Stimulated activated CD8-positive, alpha-beta memory T cell treated with anti-CD3 and anti-CD28 coated beads, Interleukin-2, amount 100 ng/mL, for 1 hour (primary cell): ENCODE results near the gene OPHN1.
"Not testable (repeated sequence)": the region's sequence is repeated elsewhere in the genome, so short reads cannot be mapped to it uniquely, and the experiment has no call there.

Source experiments
- DNase-seq, 2 donors: peaks; one replicate each; pipeline ENCODE4 v3.0.0-alpha.2; 2020; ENCODE audit warnings: low read depth in 2 of 2

The OPHN1 gene

DNA sequence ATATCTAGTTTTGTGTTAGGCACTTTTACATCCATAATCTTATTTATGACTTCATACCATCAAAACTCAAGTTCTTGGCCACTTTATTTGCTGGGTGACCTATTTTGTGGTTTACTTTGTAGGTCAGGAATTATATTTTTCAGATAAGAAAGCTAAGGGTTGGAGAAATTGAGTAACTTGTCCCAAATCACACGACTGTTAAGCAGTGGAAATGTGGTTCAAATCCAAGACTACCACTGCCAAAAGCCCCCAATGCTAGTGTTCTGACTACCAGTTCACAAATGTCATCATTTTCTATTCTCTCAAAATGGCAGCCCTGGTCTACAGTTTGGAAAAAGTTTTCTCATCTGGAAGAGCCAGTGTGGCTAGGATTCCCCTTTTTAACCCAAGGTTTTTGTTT is 74.6 kb downstream of the OPHN1 start:
- DNase-seq: no peak

DNA sequence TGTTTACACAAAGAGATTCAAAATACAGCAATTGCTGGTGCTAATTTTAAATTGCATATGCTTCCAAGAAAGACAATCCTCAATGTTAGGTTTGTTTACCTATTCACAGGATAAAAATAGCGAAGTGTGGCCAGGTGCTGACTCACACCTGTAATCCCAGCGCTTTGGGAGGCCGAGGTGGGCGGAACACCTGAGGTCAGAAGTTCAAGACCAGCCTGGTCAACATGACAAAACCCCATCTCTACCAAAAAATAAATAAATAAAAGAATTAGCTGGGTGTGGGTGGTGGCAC is 77.7 kb downstream of the OPHN1 start:
- DNase-seq: no peak

DNA sequence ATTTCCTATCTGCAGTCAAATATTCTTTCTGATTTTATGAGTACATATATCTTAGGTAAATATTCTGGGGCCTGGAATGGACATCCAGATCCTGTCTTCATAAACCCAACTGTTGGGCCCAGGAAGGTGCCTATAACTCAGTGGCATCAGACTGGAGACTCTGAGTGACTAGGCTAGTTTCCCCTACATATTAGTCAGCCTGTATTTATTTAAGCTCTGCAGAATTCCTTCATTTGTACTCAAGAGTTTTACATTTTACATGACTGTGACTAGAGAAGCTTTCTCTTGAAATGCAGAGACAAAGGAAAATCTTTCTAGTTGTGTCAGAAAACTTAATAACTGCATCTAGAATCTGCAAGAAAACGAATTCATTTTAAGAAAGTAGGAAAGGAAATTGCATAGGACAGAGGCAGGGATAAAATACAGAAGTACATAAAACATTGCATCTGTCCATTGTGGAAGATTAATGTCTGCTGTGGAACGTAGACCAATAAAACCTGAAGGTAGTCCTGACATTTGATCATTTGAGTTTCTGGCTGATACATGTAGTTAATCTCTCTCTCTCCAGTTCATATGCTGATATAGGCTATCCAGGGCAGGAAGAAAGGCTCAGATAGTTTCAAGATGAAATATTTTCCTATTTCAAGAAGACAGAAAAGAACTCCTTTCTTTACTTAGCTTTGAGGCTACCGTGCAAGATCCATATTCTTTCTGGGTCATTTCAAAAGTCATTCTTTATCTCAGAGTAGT is 78.2 kb downstream of the OPHN1 start:
- no peak for DNase-seq

DNA sequence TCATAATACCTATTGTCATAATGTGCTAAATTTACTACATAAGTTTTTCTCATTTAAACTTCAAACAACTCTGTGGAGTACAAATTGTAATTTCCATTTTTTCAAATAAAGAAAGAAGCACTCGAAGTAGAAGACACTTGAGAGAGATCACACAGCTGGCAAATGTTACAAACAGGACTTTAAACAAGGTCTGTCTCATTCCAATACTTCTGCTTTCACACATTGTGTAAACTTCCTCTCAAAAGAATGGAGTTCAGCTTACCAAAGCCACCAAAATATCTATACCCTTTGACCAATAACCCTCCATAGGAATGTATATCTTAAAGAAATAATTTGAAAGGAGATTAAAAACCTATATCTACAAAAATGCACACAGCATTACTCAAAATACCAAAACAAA is 88.3 kb downstream of the OPHN1 start:
- DNase-seq: no peak

DNA sequence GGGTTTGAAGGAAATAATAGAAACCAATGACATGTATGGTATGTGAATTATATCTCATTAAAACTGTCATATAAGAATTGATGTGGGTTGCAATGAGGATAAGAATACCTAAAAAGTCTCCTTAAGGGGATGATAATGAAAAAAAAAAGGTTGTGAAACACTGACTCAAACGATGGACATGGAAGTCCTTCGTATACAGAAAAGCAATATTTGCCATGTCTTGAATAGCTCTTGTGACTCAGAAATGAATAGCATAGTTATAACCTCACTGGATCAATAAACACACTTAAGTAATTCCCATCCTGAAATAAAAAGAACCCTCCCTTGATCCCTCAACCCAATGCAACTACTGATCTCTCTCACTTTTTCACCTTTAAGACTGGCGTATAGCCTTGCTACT is 89.7 kb downstream of the OPHN1 start:
- no peak for DNase-seq

DNA sequence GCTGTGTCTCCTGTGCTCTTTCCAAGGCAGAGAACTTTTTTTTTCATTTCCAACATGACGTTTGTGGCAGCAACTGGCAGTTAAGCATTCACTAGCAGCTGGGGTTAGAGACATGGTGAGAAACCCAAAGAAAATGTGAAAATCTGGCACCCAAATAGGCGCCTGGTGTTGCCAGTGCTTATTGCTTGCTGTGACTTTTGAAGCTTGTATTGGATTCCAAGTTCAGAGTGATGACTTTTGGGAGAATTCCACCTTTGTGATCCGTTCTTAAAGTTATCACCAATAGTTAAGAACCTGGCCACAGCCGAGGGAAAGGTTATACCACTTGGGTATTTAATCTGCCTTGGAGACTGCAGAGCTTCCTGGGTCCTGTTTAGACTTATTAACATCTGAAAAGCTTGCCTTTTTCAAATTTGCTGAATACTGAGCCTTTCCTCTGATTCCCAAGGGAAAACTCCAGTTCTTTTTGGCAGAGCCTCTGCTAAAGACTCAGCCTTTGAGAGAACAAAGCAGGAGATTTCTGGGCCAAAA is 101.0 kb downstream of the OPHN1 start:
- DNase-seq: no peak

DNA sequence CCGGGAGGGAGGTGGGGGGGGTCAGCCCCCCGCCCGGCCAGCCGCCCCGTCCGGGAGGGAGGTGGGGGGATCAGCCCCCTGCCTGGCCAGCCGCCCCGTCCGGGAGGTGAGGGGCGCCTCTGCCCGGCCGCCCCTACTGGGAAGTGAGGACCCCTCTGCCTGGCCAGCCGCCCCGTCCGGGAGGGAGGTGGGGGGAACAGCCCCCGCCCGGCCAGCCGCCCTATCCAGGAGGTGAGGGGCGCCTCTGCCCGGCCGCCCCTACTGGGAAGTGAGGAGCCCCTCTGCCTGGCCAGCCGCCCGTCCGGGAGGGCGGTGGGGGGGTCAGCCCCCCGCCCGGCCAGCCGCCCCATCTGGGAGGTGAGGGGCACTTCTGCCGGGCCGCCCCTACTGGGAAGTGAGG is 106.5 kb downstream of the OPHN1 start:
- DNase-seq: not testable (repeated sequence)

DNA sequence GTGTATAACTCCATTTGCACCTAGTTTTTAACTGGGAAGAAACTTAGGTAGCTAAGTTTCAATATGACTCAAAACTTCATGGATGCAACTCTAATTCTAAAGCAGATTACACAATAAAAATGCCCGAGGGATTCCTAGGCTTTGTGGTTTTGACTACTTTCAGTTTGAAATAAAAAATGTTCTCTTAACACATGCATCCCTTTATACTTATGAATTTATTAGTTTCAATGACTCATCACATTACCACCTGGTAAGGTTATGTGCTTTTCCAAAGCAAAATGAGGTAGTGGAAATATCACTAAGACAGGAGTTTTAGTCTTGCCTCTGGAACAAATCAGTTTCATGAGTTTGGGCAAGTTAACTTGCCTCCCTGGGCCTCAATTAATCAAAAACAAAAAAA is 125.5 kb downstream of the OPHN1 start:
- no peak for DNase-seq

DNA sequence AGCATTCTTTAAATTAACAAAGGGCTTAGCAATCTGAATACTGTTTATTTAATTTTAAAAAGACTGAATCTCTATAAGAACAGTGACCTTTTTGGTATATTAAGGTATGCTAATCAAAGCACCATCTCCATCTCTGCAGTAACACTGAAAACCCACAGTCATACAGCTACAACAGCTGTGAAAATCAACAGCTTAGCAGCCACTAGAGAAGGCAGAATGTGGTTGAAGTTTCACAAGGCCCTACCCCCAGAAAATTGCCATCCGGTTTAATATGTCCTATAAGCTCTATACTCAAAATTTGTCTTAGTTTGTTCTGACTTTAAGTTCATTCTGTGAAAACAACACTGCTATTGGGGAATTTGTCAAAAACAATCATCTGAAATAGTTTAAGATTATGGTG is 128.7 kb downstream of the OPHN1 start:
- DNase-seq: no peak

DNA sequence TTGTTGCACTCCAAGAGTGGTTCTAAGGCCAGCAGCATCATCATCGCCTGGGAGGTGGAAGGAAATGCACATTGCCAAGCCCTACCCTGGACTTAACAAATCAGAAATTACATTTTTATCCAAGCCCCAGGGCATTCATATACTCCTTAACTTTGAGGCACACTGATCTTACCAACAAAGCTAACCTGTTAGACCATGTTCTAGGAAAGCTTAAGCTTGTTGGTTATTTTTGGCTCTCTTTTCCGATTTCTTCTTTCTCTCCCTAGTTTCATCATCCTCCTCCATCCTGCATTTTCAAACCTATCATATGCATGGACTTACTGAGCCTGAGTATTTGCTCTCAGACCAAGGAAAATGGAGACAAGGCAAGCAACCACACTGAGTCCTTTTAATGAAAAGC is 133.4 kb downstream of the OPHN1 start:
- DNase-seq: no peak

DNA sequence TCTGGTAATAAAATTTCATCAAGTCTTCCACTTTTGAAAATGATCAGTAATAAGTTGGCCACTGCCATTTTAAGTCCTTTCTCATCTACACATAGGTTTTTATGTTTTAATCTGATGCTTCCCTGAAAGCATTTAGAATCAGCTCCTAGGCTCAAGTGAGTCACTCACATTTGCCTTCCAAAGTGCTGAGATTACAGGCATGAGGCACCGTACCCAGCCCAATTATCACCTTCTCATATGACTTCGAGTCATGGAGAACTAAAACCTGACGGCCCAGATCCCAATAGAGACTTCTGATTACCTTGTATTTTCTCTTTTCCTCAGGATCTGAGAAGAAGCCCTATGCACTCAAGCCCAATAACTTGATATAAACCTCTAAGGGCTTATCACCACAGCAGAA is 140.8 kb downstream of the OPHN1 start:
- no peak for DNase-seq

DNA sequence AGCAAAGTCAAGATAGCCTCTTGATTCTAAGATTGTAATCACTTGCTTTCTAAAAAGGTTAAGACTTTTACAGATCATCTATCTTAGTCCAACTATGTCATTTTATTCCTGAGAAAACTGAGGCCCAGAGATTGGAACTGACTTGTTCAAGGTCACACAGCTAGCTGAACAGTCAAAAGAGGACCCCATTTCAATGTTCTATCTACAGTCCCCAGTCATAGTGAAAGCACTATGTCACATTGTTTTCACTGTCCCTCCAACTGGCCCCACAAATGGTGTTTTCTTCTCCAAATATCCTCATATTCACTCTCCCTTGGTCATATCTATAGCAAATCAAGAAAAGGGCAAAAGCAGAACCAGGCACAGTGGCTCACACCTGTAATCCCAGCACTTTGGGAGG is 145.2 kb downstream of the OPHN1 start:
- DNase-seq: no peak

DNA sequence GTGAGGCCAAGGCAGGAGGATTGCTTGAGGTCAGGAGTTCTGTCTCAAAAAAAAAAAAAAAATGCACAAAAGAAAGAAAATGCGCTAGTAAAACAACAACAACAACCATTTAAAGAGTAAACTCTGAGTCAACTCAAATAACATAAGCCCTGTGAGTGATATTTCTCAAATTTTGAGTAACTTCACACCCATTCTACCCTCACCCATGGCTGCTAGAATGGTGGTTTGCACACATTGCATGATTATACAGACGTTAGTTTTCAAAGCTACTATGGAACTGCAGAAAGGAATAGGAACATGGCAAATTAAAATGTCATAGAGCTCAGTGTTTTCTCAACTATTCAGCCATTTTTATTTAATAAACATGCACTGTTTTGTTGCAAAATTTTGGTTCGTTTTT is 145.9 kb downstream of the OPHN1 start:
- DNase-seq: no peak

DNA sequence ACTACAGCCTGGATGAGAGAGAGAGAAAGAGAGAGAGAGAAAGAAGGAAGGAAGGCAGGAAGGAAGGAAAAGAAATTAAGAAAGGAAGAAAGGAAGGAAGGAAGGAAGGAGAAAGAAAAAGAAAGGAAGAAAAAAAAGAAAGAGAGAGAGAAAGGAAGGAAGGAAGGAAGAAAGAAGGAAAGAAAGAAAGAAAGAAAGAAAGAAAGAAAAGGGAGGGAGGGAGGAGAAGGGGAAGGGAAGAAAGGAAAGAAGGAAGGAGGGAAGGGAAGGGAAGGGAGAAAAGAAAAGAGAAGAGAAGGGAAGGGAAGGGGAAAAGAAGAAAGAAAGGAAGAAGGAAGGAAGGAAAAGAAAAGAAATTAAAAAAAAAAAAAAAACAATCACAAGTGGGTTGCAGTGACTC is 146.3 kb downstream of the OPHN1 start:
- DNase-seq: no peak

DNA sequence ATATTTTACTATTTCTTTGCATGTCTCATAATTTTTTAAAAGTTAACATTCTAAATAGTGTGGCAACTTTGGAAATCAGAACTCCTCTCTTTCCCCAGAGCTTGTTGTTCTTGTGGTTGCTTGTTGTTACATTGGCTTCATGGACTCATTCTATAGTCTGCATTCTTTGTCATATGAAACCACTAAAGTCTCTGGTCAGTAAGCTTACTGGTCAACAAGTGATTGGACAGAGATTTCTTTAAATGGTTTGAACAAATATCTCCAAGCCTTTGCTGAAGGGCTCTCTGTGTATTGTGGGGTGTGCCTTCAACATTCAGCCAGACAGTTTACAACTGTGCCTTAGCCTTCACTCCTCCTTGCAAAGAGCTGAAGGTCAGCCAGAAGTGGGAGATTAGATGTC is 147.2 kb downstream of the OPHN1 start:
- no peak for DNase-seq

DNA sequence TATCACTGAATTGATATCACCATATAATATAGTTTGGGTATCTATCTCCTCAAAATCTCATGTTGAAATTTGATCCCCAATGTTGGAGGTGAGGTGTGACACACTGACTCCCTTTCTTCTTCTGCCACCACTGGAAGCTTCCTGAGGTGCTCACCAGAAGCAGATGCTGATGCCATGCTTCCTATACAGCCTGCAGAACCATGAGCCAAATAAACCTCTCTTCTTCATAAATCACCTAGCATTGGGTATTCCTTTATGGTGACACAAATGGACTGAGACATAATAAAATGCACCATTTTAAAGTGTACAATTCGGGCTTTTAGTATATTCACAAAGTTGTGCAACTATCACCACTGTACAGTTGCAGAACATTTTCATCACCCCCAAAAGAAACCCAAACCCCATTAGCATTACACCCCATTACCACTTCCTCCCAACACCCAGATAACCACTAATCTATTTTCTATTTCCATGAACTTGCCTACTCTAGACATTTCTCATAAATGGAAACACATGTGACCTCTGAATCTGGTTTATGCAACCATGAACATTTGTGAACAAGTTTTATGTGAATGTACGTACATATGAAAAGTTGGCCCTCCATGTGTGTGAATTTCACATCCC is 148.9 kb downstream of the OPHN1 start:
- DNase-seq: no peak

DNA sequence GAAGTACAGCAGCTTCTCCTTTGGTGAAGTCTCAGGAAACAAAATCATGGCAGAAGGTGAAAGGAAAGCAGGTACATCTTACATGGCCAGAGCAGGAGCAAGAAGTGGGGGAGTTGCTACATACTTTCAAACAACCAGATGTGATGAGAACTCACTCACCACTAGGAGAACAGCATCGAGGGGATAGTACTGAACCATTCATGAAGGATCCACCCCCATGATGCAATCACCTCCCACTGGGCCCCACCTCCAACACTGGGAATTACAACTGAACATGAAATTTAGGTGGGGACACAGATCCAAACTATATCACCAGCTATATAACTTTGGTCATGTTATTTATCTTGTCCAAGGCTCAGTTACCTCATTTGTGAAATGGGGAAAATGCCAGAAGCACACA is 159.4 kb downstream of the OPHN1 start:
- no peak for DNase-seq

DNA sequence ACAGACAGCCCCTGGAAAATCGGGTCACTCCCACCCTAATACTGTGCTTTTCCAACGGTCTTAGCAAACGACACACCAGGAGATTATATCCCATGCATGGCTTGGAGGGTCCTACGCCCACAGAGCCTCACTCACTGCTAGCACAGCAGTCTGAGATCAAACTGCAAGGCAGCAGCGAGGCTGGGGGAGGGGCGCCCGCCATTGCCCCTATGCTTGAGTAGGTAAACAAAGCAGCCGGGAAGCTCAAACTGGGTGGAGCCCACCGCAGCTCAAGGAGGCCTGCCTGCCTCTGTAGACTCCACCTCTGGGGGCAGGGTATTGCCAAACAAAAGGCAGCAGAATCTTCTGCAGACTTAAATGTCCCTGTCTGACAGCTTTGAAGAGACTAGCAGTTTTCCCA is 168.5 kb downstream of the OPHN1 start:
- not testable (repeated sequence) for DNase-seq

DNA sequence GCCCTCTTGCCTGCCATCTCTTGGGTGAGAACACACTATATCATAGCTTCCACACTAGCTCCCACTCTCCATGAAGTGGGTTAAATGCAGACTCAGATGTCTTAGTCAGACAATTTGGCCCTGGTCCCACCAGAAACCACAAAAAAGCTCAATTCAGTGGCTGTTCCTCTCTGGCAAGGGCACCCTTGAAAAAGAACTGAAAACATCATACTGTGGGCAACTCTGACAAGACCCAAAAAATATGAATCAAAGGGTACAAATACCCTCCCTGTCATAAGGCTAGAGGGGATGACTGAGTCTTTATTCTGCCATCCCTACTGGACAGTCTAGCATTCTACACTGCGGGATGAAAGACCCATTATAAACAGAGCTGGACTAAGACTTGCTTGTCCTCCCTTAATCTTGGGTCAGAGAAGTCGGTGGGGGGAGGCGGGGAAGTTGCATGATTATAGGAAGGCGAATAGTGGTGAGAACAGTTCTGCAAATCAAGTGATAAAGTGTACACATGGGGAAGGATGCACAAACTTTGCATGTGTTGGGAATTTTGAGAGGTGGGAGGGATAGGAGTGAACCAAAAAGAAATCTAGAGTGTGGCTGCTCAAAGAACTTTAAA is 172.1 kb downstream of the OPHN1 start:
- DNase-seq: no peak

DNA sequence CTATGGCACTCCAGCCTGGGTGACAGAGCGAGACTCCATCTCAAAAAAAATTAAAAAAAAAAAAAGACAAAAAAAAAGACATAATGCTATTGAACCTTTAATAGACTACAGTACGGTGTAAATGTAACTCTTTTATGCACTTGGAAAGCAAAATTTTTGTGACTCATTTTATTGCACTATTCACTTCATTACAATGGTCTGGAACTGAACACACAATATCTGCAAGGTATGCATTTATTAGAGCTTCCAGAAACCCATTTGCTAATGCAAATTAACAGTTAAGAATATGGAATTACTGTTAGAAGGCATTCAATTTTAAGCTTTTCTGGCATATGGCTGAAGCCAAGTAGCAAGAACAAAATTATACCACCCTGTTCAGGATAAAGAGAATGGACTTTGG is 176.3 kb downstream of the OPHN1 start:
- no peak for DNase-seq

DNA sequence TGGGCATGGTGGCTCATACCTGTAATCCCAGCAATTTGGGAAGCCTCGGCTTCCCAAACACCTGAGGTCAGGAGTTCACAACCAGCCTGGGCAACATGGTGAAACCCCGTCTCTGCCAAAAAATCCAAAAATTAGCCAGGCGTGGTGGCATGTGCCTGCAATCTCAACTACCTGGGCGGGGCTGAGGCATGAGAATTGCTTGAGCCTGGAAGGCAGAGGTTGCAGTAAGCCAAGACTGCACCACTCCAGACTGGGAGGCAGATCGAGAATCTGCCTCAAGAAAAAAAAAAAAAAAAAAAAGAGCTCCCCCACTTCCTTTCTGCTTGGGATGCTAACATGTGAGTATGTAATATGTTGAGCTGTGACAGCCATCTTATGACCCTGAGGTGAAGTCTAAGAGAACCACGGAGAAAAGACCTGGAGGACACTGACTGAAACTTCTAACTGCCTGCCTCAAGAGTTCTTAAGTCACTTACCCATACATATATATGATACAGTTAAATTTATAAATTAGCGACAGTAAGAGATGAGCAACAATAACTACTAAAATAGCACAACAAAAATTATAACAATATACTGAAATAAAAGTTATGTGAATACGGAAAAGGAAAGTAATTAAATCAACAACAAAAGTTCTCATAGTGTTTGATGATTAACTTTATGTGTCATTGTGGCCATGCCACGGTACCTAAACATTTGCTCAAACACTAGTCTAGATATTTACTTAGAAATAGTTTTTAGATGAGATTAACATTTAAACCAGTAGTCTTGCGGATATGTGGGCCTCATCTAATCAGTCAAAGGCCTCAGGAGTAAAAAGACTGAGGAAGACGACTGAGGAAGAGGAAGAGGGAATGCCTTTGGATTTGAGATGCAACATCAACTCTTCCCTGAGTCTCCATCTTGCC is 178.3 kb downstream of the OPHN1 start:
- DNase-seq: no peak

DNA sequence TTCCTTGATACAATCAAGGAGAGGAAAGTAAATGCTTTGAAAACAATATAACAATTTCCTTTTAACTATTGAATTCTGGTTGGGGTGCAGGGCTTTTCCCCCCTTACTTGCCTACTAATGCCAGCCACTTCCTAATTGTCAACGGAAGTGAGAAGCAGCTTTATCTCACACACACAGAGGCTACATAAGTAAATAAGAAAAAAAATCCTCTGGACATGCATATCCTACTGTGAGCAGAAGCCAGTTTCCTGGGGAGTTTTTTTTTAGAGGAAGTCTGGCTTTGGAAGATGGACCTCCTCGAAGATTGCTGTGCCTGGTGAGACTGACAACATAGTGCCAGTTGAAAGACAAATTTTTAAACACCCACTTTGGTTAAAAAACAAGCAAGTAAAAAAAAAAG is 180.6 kb downstream of the OPHN1 start:
- DNase-seq: no peak
